ENCODE measurements around the gene NTM.

NTM gene

DNA sequence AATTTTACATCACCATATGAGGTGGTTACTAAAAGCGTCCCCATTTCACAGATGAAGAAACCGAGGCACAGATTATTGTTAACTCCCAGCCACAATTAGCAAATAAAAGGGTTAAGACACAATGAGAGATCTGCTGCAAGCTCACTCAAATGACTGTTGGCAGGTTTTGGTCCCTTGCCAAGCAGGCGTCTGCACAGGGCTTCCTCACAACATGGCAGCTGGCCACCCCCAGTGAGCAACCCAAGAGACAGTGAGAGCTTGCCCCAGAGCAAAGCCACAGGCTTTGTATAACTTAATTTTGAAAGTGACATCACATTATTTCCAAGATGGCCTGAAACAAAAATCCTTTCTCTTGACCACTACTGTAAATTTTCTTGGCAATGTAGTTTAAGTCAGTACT, 217.6 kb downstream of the NTM start:
- DNase-seq (ENCODE audit: extremely low spot score): no peak
- ChIA-PET CTCF (no interaction called here), POLR2A (no interaction called here)
- TF ChIP-seq ELF4 (IDR thresholded peaks at IDR 0.05) (no peak), SUZ12 (IDR thresholded peaks at IDR 0.05) (no peak), FOXA1 (IDR thresholded peaks at IDR 0.05) (no peak), SP1 (IDR thresholded peaks at IDR 0.05) (no peak), PKNOX1 (IDR thresholded peaks at IDR 0.05) (no peak), LEF1 (IDR thresholded peaks at IDR 0.05; ENCODE audit: borderline replicate concordance) (no peak)

DNA sequence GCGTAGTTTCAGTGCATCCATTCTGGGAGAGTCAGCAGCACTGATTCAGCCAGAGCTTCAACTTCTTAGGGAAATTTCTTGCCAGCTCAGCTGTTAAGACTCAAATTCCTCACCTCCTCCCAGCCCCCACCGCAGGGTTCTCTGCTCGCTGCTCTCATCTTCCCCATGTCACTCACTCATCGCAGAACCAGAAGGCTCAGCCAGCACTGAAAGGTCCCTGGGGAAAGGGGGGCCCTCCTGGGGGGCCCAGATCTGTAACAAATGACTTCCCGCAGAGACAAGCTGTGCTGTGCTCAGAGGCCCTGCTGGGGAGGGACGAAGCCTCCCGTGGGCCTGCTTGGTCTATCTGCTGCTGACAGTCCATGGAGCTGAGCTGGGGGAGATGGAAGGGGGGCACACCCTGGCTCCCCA, 220.6 kb downstream of the NTM start:
- DNase-seq (ENCODE audit: extremely low spot score): no peak
- ChIA-PET CTCF (no interaction called here), POLR2A (no interaction called here)
- TF ChIP-seq LEF1 (IDR thresholded peaks at IDR 0.05; ENCODE audit: borderline replicate concordance) (no peak), ELF4 (IDR thresholded peaks at IDR 0.05) (no peak), FOXK2 (IDR thresholded peaks at IDR 0.05) (no peak), FOXM1 (IDR thresholded peaks at IDR 0.05; ENCODE audit: borderline replicate concordance) (no peak), ZNF384 (IDR thresholded peaks at IDR 0.05) (no peak), NFRKB (IDR thresholded peaks at IDR 0.05) (no peak), BHLHE40 (IDR thresholded peaks at IDR 0.05; ENCODE audit: borderline replicate concordance) (no peak), FOXA1 (IDR thresholded peaks at IDR 0.05) (no peak), PKNOX1 (IDR thresholded peaks at IDR 0.05) (no peak), ARNT (IDR thresholded peaks at IDR 0.05) (no peak), TARDBP (IDR thresholded peaks at IDR 0.05) (no peak), L3MBTL2 (conservative IDR thresholded peaks at IDR 0.05) (no peak), SP1 (IDR thresholded peaks at IDR 0.05) (no peak), HDGF (IDR thresholded peaks at IDR 0.05; ENCODE audit: borderline replicate concordance) (no peak)

GRCh38 chr11:131592152-131592551, 221.7 kb downstream of the NTM start:
- no peak for DNase-seq (ENCODE audit: extremely low spot score)
- POLR2A ChIA-PET: no interaction called here
- CTCF ChIA-PET: no interaction called here
- TF ChIP-seq ZNF384 (IDR thresholded peaks at IDR 0.05): no peak
- no peak for TF ChIP-seq ARNT (IDR thresholded peaks at IDR 0.05)
- TF ChIP-seq FOXA1 (IDR thresholded peaks at IDR 0.05): no peak
- TF ChIP-seq FOXK2 (IDR thresholded peaks at IDR 0.05): no peak
- TF ChIP-seq CTBP1 (IDR thresholded peaks at IDR 0.05; ENCODE audit: borderline replicate concordance): no peak
- no peak for TF ChIP-seq HDGF (IDR thresholded peaks at IDR 0.05; ENCODE audit: borderline replicate concordance)
- TF ChIP-seq BHLHE40 (IDR thresholded peaks at IDR 0.05; ENCODE audit: borderline replicate concordance): no peak
- no peak for TF ChIP-seq NFRKB (IDR thresholded peaks at IDR 0.05)
- no peak for TF ChIP-seq PKNOX1 (IDR thresholded peaks at IDR 0.05)
- no peak for TF ChIP-seq L3MBTL2 (conservative IDR thresholded peaks at IDR 0.05)
- no peak for TF ChIP-seq SUZ12 (IDR thresholded peaks at IDR 0.05)
- TF ChIP-seq ELF4 (IDR thresholded peaks at IDR 0.05): no peak
- no peak for TF ChIP-seq LEF1 (IDR thresholded peaks at IDR 0.05; ENCODE audit: borderline replicate concordance)
- TF ChIP-seq FOXM1 (IDR thresholded peaks at IDR 0.05; ENCODE audit: borderline replicate concordance): no peak
- no peak for TF ChIP-seq SP1 (IDR thresholded peaks at IDR 0.05)
- no peak for TF ChIP-seq TARDBP (IDR thresholded peaks at IDR 0.05)

GRCh38 chr11:131592734-131593133, 222.3 kb downstream of the NTM start:
- CTCF ChIA-PET: no interaction called here
- TF ChIP-seq FOXA1 (IDR thresholded peaks at IDR 0.05) (no peak), TARDBP (IDR thresholded peaks at IDR 0.05) (no peak), BHLHE40 (IDR thresholded peaks at IDR 0.05; ENCODE audit: borderline replicate concordance) (no peak), HDGF (IDR thresholded peaks at IDR 0.05; ENCODE audit: borderline replicate concordance) (no peak), ZNF384 (IDR thresholded peaks at IDR 0.05) (no peak), ELF4 (IDR thresholded peaks at IDR 0.05) (no peak), FOXK2 (IDR thresholded peaks at IDR 0.05) (no peak), CTBP1 (IDR thresholded peaks at IDR 0.05; ENCODE audit: borderline replicate concordance) (no peak), NFRKB (IDR thresholded peaks at IDR 0.05) (no peak)
- no peak for DNase-seq (ENCODE audit: extremely low spot score)
- POLR2A ChIA-PET: no interaction called here

GRCh38 chr11:131593301-131593700, 222.9 kb downstream of the NTM start:
- CTCF ChIA-PET: no interaction called here
- POLR2A ChIA-PET: no interaction called here
- TF ChIP-seq L3MBTL2 (conservative IDR thresholded peaks at IDR 0.05): no peak
- DNase-seq (ENCODE audit: extremely low spot score): no peak

GRCh38 chr11:131595797-131596196, 225.4 kb downstream of the NTM start:
- no peak for TF ChIP-seq L3MBTL2 (conservative IDR thresholded peaks at IDR 0.05)
- no peak for TF ChIP-seq FOXK2 (IDR thresholded peaks at IDR 0.05)
- no peak for TF ChIP-seq ARNT (IDR thresholded peaks at IDR 0.05)
- TF ChIP-seq NFRKB (IDR thresholded peaks at IDR 0.05): no peak
- TF ChIP-seq SP1 (IDR thresholded peaks at IDR 0.05): no peak
- TF ChIP-seq BHLHE40 (IDR thresholded peaks at IDR 0.05; ENCODE audit: borderline replicate concordance): no peak
- TF ChIP-seq LEF1 (IDR thresholded peaks at IDR 0.05; ENCODE audit: borderline replicate concordance): no peak
- TF ChIP-seq ZNF384 (IDR thresholded peaks at IDR 0.05): no peak
- no peak for TF ChIP-seq CTBP1 (IDR thresholded peaks at IDR 0.05; ENCODE audit: borderline replicate concordance)
- no peak for TF ChIP-seq HDGF (IDR thresholded peaks at IDR 0.05; ENCODE audit: borderline replicate concordance)
- no peak for TF ChIP-seq PKNOX1 (IDR thresholded peaks at IDR 0.05)
- TF ChIP-seq FOXM1 (IDR thresholded peaks at IDR 0.05; ENCODE audit: borderline replicate concordance): no peak
- no peak for TF ChIP-seq SUZ12 (IDR thresholded peaks at IDR 0.05)
- TF ChIP-seq TARDBP (IDR thresholded peaks at IDR 0.05): no peak
- ChIA-PET CTCF (no interaction called here), POLR2A (no interaction called here)
- DNase-seq (ENCODE audit: extremely low spot score): no peak
